Raji (cell line): ENCODE measurements around the gene DIPK1A.

ENCODE experiments used
- POLR2A ChIP-seq: IDR thresholded peaks from 2 replicates; pipeline ENCODE4 v1.6.1; 2011; ENCODE audit warnings: low read depth, low read length, control low read depth; ENCODE audit not compliant: insufficient read depth

DIPK1A gene

DNA sequence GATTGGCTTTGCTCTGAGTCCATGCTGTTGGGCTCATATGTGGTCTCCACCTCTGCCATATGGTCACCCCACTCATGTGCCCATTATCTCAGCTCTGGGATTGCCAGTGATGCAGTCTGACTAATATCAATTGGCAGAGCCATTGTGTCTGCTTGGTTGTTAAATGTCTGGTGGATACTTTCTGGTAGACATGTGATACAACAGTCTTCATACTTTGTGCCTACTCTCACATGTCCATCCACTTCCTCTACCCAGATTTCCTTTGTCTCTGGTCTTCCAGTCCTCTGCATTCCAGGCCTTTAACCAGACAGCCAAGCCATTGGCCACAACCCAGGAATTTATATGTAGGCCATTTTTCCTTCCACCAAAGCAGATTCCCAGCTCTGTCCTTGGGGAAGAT lies 30.8 kb upstream of the DIPK1A start:
- no peak for TF ChIP-seq POLR2A

DNA sequence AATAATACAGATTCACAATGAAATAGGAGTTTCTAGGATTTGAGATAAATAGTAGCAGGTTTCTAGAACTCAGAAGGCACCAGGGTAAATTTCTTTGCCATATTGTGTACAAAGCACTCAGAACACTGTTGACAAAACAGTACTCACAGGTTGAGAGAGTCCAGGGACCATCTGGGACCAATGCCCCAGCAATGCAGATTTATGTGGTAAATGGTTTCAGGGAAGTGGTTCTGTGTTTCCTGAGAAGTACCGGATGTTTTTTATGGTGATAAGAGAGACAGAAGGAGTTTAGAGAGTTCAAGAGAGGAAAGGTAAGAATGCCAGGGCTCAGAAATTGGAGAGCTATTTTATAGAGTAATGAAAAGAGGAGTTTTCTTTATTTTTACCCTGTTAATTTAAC lies 29.6 kb upstream of the DIPK1A start:
- TF ChIP-seq POLR2A: no peak

DNA sequence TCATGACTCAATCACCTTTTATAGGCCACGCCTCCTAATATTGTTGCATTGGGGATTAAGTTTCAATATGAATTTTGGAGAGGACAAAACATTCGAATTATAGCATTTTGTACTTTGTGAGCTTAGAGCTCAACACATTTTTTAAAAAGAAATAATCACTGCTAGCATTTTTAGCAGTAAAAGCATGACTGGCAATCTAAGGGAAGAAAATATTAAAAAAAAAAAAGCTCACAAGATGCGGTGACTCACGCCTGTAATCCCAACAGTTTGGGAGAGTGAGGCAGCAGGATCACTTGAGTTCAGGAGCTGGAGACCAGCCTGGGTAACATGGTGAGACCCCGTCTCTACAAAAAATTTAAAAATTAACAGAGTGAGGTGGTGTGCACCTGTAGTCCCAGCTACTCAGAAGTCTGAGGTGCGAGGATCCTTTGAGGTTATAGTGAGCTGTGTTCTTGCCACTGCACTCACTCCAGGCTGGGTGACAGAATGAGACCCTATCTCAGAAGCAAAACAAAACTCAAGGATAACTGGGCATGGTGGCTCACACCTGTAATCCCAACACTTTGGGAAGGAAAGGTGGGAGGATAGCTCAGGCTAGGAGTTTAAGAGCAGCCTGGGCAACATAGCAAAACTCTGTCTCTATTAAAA lies 28.8 kb upstream of the DIPK1A start:
- no peak for TF ChIP-seq POLR2A

DNA sequence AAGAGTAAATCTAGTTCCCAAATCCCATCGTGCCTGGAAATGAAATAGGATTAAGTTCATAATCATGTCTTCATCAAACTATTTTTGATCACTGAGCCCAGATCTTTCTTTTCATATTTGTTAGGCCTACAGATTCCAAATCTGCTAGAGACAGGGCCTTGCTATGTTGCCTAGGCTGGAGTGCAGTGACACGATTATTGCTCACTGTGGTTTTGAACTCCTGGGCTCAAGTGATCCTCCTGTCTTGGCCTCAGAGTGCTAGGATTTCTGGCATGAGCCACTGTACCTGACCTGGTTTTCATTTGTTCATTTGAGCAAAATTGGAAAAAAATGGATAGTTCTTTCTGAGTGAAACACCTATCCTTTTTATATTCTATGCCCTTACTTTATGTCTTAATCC lies 28.0 kb upstream of the DIPK1A start:
- TF ChIP-seq POLR2A: no peak

DNA sequence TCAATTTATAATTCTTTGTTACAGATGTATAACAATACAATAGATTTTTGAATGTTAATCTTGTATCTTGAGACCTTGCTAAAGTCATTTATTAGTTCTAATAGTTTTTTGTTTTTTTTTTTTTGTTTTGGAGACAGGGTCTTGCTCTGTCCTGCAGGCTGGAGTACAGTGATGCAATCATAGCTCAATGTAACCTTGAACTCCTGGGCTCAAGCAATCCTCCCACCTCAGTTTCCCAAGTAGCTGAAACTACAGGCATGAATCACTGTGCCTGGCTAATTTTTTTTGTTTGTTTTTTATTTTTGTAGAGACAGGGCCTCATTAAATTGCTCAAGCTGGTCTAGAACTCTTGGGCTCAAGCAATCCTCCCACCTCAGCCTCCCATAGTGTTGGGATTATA lies 26.2 kb upstream of the DIPK1A start:
- no peak for TF ChIP-seq POLR2A

DNA sequence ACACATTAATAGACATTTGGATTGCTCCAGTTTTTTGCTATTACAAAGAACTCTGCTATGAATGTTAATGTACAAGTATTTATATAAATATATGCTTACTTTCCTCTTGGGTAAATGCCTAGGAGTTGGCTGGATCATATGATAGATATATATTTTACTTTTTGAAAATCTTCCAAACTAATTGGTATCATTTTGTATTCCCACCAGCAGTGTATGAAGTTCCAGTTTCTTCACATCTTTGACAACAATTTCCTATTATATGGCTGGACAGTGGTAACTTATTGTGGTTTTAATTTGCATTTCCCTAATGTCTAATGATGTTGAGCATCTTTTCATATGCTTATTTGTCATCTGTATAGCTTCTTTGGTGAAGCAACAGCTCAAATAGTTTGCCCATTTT lies 23.8 kb upstream of the DIPK1A start:
- no peak for TF ChIP-seq POLR2A

DNA sequence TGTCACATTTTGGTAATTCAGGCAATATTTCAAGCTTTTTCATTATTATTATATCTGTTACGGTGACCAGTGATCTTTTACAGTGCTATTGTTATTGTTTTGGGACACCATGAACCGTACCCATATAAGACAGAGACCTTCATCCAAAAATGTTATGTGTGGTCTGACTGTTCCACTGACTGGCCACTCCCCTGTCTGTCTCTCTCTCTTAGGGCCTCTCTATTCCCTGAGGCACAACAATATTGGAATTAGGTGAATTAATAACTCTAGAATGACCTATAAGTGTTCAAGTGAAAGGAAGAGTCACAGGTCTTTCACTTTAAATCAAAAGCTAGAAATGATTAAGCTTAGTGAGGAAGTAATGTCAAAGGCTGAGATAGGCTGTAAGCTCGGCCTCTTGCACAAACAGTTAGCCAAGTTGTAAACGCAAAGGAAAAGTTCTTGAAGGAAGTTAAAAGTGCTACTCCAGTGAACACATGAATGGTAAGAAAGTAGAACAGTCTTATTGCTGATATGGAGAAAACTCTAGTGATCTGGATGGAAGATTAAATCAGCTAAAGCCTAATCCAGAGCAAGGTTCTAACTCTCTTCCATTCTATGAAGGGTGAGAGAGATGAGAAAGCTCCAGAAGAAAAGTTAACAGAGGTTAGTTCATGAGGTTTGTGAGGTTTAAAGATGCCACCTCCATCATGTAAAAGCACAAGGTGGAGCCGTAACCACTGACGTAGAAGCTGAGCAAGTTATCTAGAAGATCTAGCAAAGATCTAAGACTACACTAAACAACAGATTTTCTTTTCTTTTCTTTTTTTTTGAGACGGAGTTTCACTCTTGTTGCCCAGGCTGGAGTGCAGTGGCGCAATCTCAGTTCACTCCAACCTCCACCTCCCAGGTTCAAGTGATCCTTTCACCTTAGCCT lies 19.7 kb upstream of the DIPK1A start:
- no peak for TF ChIP-seq POLR2A

DNA sequence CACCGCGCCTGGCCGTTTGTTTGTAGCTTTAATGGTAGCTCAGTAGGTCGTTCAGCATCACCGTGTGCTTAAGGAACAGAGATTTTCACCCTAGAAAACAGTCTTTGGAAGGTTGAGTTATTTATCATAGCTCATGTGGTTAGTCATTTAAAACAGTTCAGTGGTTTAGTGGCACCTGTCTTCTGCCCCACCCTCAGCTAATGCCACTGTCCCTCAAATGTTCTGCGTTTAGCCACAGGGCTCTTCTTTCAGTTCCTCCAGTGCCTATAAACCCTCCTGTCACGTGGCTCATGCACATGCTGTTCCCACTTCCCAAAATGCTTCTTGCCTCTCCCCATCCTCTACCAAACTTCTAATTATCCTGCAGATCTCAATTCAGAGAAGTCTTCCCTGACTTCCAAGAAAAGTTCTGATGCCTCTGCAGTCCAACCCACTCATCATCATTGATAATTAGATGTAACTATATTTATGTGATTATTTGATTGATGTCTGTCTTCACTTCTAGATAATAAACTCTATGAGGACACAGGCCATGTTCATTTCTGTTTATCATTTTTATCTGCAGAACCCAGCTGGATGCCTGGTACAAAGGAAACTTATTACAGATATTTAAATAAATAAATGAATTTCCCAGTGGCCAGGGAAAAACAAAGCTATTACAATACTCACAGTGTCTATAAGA lies 14.4 kb upstream of the DIPK1A start:
- peak; percentile 63 for TF ChIP-seq POLR2A

DNA sequence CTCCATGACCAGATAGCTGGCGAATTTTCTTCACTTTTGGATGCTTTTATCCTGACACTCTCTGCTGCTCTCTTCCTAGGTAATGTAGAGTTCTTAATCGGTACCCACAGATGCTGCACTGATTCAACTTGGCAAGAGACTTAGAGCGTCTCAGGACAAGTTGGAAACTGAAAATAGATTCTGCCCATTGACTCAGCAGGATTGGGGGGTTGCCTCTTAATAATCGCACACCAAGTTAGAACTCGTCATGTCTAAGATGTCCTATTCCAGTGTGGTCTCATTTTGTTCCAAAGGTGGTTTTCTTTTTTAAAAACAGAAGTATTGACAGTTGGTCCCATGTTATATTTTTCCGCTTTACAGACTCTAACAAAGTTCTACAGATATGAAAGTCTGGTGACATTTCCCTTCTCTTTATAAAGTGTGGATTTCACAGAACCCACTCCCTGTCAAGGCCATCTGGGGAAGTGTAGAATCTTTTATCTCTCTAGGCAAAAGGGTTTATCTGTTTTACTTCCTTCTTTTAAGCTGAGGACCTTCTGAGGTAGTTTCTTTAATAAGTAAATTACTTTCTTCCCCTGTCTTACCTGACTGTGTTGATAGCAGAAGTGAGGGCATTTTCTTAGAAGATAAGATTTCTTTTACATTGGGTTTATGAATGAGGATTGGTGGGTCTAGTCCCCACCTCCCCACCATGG lies 12.1 kb upstream of the DIPK1A start:
- TF ChIP-seq POLR2A: no peak

DNA sequence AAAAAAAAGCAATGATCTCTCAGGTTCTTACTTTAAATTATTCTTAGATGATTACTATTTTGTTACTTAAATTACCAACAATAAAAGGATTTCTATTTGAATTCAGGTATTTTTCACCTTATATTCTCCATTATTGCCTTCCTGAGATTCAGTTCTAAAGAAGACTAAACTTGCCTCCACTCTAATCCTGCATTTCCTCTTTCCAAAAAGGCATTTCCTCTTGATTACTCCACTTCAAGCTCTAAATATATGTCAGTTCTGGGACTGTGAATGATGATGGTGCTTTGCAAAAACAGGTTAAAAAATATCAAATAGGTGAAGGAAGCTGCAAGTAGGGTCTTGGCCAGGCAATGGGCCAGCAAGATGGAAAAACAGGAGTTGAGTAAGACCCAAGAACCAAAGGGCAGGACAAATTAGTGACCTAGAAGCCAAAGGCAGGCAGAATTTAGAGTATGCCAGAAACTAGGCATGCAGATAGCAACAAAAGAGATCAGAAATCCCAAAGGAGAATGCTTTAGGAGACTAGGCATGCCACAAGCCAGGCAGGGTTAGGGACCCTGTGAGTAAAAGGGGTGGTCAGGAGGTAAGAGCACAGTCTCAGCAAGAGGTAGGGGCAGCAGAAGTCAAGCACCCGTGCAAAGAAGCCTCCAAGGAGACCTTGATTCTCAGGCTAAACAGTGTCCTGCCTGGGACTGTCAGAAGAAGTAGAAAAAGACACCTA lies 11.3 kb upstream of the DIPK1A start:
- TF ChIP-seq POLR2A: no peak

DNA sequence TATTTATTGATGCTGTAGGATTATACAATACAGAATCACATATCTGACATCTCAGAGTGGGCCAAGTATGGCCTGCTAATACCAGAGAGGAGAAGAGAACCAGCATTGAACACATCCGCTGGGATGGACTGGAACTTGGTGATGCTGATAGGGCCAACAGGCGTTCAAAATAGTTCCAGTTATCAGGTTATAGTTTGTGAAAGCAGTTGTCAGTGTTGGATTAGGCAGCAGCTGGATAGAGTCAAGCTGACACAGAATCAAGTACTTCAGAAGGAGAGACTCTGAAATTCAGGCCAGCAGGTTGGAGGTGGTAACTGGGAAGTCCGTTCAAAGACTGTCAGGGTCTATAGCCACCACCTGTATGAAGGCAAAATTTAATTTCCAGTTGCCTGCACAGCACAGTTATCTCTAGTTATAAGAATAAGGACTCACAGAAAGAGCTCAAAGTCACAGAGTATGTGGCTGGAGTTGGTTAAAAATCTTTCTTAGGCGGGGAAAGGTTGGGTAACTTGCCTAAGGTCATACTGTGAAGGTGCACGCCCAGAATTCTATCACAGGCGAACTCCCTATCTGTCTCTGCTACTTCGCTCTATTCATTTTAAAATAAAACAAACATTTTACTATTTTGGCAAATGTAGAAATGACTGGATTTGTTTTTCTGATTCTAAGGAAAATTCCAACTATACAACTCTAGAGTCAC lies 9.9 kb upstream of the DIPK1A start:
- TF ChIP-seq POLR2A: no peak

DNA sequence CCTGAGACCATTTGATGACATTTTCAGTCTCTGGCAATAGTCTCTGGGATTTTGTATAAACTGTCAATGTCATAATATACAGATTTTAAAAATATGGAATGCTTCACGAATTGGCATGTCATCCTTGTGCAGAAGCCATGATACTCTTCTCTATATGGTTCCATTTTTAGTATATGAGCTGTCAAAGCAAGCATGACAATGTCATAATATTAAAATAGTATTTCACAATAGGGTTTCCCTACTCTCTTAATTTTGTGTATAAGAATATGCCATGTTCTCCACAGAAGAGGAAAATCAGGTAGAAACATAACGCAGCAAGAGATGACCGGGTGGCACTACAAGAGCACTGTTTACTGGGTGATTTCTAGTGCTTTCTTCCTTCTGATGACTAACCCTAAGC lies 8.3 kb upstream of the DIPK1A start:
- no peak for TF ChIP-seq POLR2A

DNA sequence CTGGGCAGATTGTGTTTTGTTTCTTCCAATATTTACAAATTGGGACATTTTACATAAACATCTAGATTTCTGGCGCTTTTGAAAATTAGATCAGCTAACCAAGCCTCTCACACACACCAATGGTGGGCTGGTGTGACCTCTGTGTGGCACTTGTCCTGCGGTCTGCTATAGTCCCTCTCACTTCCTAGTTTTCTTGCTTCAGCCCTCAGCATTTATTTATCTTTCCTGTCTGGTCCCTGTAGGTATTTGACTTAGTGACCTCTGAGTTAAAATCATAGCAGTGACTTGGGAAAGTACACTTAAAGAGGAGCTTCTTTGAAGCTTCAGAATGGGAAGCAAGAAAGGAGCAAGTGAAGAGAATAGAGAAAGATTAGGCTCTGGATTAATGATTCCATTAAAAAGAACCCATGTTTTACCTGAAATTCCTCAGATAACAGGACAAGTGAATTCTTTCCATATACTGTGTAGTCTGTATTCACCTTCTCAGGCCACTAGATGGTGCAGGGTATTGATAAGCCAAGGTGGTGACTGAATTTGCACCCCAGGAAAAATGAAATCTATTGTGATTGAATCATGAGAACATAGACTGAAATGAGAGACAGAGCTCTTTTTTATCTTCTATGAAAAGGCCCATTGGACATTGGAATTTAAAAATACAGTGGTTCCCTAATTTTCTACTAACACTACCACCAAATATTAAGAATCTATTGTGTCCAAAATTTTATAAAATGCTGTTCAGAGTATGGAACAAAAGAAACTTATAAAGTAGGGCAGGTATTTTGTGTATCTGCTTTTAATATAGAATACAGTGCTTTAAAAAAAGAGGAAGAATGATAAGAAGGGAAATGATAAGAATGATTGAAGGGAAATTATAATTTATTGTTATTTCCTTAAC lies 7.1 kb upstream of the DIPK1A start:
- no peak for TF ChIP-seq POLR2A
